ENCODE data around the gene ALMS1. TPM values are rescaled to one million over a fixed set of nuclear protein-coding genes. Genes with fewer than 3 reads are reported as not detected.

The ALMS1 gene
- total and polyA plus RNA-seq, 2 of the 8 experiments (the other 6 are each of a cell fraction or from before 2014, with no cell fraction given), result 21.8 to 45.6 TPM

DNA sequence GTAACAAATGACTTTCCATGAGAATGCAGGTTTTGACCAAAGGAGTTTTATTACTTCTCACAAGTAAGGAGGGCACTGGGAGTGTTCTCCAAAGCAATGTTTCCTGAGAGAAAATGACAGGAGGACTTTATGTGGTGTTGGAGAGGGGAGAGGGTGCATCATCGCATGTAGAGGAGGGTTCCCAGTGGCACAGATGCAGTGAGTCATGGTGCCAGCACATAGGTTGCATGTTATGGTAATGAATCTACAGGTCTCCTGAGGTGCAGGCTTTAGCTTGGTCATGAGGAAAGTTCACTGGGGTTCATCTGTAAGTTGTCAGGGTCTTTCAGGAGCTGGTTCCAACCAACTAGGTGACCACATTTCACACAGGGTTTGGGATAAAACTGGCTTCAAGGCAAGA, 226.2 kb downstream of the ALMS1 start:
- Histone ChIP-seq H2BK5ac (ENCODE audit: low read depth, low read length) (no peak overlapping the region), H2BK20ac (ENCODE audit: low read length) (no peak overlapping the region), H2AFZ (ENCODE audit: low read length) (no peak overlapping the region), H3K4ac (replicated peaks; ENCODE audit: insufficient read length, low read depth, low read length) (no peak overlapping the region), H2BK12ac (ENCODE audit: low read depth, low read length) (no peak overlapping the region), H3K23ac (ENCODE audit: insufficient read length) (no peak overlapping the region), H3K36me3 (ENCODE audit: control insufficient read depth in 2 of 4, insufficient read depth in 4 of 4, low read length in 3 of 4) (no peaks in the 10 kb centered on the region; a peak in 1 of 8 replicates), H3K18ac (ENCODE audit: extremely low read depth, low read length) (no peak overlapping the region), H3K79me1 (ENCODE audit: low read depth, low read length) (no peaks in the 10 kb centered on the region), H3K56ac (replicated peaks; ENCODE audit: insufficient read length, low read depth, low read length) (no peak overlapping the region), H4K5ac (ENCODE audit: insufficient read length, low read depth, low read length) (no peak overlapping the region), H3K14ac (ENCODE audit: insufficient read length) (no peak overlapping the region), H4K20me1 (replicated peaks in 1 of 2; ENCODE audit: control insufficient read depth in 1 of 2, insufficient read depth in 2 of 2, low read length in 2 of 2) (peaks cover 0 to 2% of the 10 kb centered on the region in 2 experiments), H3K23me2 (ENCODE audit: low read depth, low read length) (no peaks in the 10 kb centered on the region), H3K9ac (replicated peaks in 1 of 4; ENCODE audit: extremely low read depth in 1 of 4, low read depth in 3 of 4, low read length in 3 of 4) (no peak overlapping the region), H3K27me3 (replicated peaks in 1 of 4; ENCODE audit: control insufficient read depth in 3 of 4, extremely low read depth in 1 of 4, insufficient read depth in 3 of 4, low read length in 3 of 4) (no peaks in the 10 kb centered on the region), H3K9me3 (ENCODE audit: insufficient read depth in 2 of 2, low read depth in 1 of 2, low read length in 1 of 2) (no peaks in the 10 kb centered on the region), H2BK120ac (replicated peaks; ENCODE audit: low read depth, low read length) (no peak overlapping the region), H3K79me2 (ENCODE audit: control insufficient read depth in 1 of 2, insufficient read depth in 2 of 2, low read length in 2 of 2) (no peaks in the 10 kb centered on the region), H3K4me1 (replicated peaks in 1 of 4; ENCODE audit: control insufficient read depth in 3 of 4, insufficient read depth in 4 of 4, low read length in 3 of 4) (no peaks in the 10 kb centered on the region), H2AK5ac (ENCODE audit: low read depth, low read length) (no peak overlapping the region), H4K91ac (replicated peaks; ENCODE audit: insufficient read length, low read length) (no peak overlapping the region), H3K27ac (ENCODE audit: low read depth, low read length) (no peak overlapping the region), H3K4me3 (ENCODE audit: extremely low read depth in 1 of 4, insufficient read depth in 2 of 4, low read depth in 3 of 4, low read length in 4 of 4) (no peak overlapping the region), H2BK15ac (ENCODE audit: low read length) (no peak overlapping the region), H4K8ac (ENCODE audit: extremely low read depth, insufficient read depth, low read length) (no peak overlapping the region), H3K4me2 (ENCODE audit: insufficient read depth in 1 of 2, low read depth in 2 of 2, low read length in 2 of 2) (no peak overlapping the region)
- ChIA-PET POLR2A (ENCODE audit: partially characterized antibody) (no interaction called here), CTCF (ENCODE audit: partially characterized antibody) (no interaction called here)
- no peak for TF ChIP-seq BCL11A (IDR thresholded peaks at IDR 0.05; ENCODE audit: low read depth in 2 of 2, low read length in 2 of 2)
- WGBS, 2 experiments (ENCODE audit: extremely low coverage in 1 of 2, insufficient coverage in 1 of 2, insufficient read length in 1 of 2, insufficient replicate concordance in 2 of 2, low coverage in 1 of 2, low lambda C conversion rate in 2 of 2, missing lambda C conversion rate in 1 of 2), result 88% methylated on average over 1 of the region's 1 CpG; no CpG with 5 or more reads in 1 of the 2 experiments
- no peak for FAIRE-seq
- DNase-seq (ENCODE audit: low read depth in 1 of 2, low spot score in 2 of 2), result no peak
